ENCODE measurements around the gene ARHGAP6.

The ARHGAP6 gene, protein sequence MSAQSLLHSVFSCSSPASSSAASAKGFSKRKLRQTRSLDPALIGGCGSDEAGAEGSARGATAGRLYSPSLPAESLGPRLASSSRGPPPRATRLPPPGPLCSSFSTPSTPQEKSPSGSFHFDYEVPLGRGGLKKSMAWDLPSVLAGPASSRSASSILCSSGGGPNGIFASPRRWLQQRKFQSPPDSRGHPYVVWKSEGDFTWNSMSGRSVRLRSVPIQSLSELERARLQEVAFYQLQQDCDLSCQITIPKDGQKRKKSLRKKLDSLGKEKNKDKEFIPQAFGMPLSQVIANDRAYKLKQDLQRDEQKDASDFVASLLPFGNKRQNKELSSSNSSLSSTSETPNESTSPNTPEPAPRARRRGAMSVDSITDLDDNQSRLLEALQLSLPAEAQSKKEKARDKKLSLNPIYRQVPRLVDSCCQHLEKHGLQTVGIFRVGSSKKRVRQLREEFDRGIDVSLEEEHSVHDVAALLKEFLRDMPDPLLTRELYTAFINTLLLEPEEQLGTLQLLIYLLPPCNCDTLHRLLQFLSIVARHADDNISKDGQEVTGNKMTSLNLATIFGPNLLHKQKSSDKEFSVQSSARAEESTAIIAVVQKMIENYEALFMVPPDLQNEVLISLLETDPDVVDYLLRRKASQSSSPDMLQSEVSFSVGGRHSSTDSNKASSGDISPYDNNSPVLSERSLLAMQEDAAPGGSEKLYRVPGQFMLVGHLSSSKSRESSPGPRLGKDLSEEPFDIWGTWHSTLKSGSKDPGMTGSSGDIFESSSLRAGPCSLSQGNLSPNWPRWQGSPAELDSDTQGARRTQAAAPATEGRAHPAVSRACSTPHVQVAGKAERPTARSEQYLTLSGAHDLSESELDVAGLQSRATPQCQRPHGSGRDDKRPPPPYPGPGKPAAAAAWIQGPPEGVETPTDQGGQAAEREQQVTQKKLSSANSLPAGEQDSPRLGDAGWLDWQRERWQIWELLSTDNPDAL (N-terminal part only)

GRCh38 chrX:11665168-11666111 is at the start of gene ARHGAP6:
ARHGAP6 (minus strand) TSS chrX:11665920; CDS start chrX:11664828, 1,092 bp downstream.
- peaks cover 35% of the 10 kb centered on the region for H3K27me3 ChIP-seq (ENCODE audit: insufficient read depth, low read length)
- H2AFZ ChIP-seq (ENCODE audit: low read length, unreplicated experiment), result peak within 1 kb of the TSS; percentile 95
- H3K4me3 ChIP-seq (ENCODE audit: low read depth, low read length), result peak within 1 kb of the TSS; percentile 91

GRCh38 chrX:11704725-11705495 is 39.2 kb upstream of the ARHGAP6 start:
- H3K4me3 ChIP-seq (ENCODE audit: low read depth, low read length), result no peak overlapping the region
- H3K36me3 ChIP-seq (ENCODE audit: insufficient read depth, low read length), result no peaks in the 10 kb centered on the region
- peak overlapping the region; percentile 12 for H2AFZ ChIP-seq (ENCODE audit: low read length, unreplicated experiment)
- no peaks in the 10 kb centered on the region for H3K4me1 ChIP-seq (ENCODE audit: control insufficient read depth, insufficient read depth, low read length, unreplicated experiment)
- no peaks in the 10 kb centered on the region for H3K79me2 ChIP-seq (ENCODE audit: control insufficient read depth, insufficient read depth, low read length, unreplicated experiment)
- no peak overlapping the region for H3K27ac ChIP-seq (ENCODE audit: low read depth, low read length)
- no peaks in the 10 kb centered on the region for H3K27me3 ChIP-seq (ENCODE audit: insufficient read depth, low read length)

More at GRCh38 chrX:11665168-11666111, at the start of gene ARHGAP6:
- Histone ChIP-seq H3K27ac (ENCODE audit: low read depth, low read length) (no peak within 1 kb of the TSS), H3K4me1 (ENCODE audit: control insufficient read depth, insufficient read depth, low read length, unreplicated experiment) (peaks cover 12% of the 10 kb centered on the region), H3K79me2 (ENCODE audit: control insufficient read depth, insufficient read depth, low read length, unreplicated experiment) (no peaks in the 10 kb centered on the region), H3K36me3 (ENCODE audit: insufficient read depth, low read length) (no peaks in the 10 kb centered on the region)

GRCh38 chrX:11703855-11704254 is 38.1 kb upstream of the ARHGAP6 start:
- no peak overlapping the region for H3K4me3 ChIP-seq (ENCODE audit: low read depth, low read length)
- H3K4me1 ChIP-seq (ENCODE audit: control insufficient read depth, insufficient read depth, low read length, unreplicated experiment), result no peaks in the 10 kb centered on the region
- H3K27me3 ChIP-seq (ENCODE audit: insufficient read depth, low read length), result no peaks in the 10 kb centered on the region
- H3K27ac ChIP-seq (ENCODE audit: low read depth, low read length), result no peak overlapping the region
- H2AFZ ChIP-seq (ENCODE audit: low read length, unreplicated experiment), result no peak overlapping the region
- no peaks in the 10 kb centered on the region for H3K79me2 ChIP-seq (ENCODE audit: control insufficient read depth, insufficient read depth, low read length, unreplicated experiment)
- H3K36me3 ChIP-seq (ENCODE audit: insufficient read depth, low read length), result no peaks in the 10 kb centered on the region

GRCh38 chrX:11702965-11703631 is 37.4 kb upstream of the ARHGAP6 start:
- Histone ChIP-seq H3K4me1 (ENCODE audit: control insufficient read depth, insufficient read depth, low read length, unreplicated experiment) (no peaks in the 10 kb centered on the region), H3K4me3 (ENCODE audit: low read depth, low read length) (no peak overlapping the region), H3K27me3 (ENCODE audit: insufficient read depth, low read length) (no peaks in the 10 kb centered on the region), H3K36me3 (ENCODE audit: insufficient read depth, low read length) (no peaks in the 10 kb centered on the region), H2AFZ (ENCODE audit: low read length, unreplicated experiment) (no peak overlapping the region), H3K79me2 (ENCODE audit: control insufficient read depth, insufficient read depth, low read length, unreplicated experiment) (no peaks in the 10 kb centered on the region), H3K27ac (ENCODE audit: low read depth, low read length) (no peak overlapping the region)

DNA sequence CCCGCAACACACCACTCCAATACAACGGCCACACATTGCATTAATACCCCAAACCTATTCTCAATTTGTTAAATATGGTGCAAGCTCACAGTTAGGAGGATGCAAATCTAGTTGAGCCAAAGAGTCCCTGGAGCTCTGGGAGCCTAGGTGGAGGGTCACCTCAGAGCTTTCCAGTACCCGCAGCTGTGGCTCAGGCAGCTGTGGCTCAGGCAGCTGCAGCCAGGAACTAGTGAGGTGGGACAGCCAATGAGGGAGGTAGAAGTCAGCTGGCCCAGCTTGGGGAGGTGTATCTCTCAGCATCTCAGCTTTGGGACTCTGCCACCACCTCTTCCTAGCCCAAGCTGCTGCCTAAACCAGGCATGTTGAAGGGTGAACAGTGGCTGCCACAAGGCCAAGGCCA is 36.7 kb upstream of the ARHGAP6 start:
- no peaks in the 10 kb centered on the region for H3K27me3 ChIP-seq (ENCODE audit: insufficient read depth, low read length)
- no peak overlapping the region for H2AFZ ChIP-seq (ENCODE audit: low read length, unreplicated experiment)
- no peak overlapping the region for H3K4me3 ChIP-seq (ENCODE audit: low read depth, low read length)
- H3K79me2 ChIP-seq (ENCODE audit: control insufficient read depth, insufficient read depth, low read length, unreplicated experiment), result no peaks in the 10 kb centered on the region
- no peaks in the 10 kb centered on the region for H3K4me1 ChIP-seq (ENCODE audit: control insufficient read depth, insufficient read depth, low read length, unreplicated experiment)
- no peak overlapping the region for H3K27ac ChIP-seq (ENCODE audit: low read depth, low read length)
- no peaks in the 10 kb centered on the region for H3K36me3 ChIP-seq (ENCODE audit: insufficient read depth, low read length)

- no peaks in the 10 kb centered on the region for H3K27me3 ChIP-seq (ENCODE audit: insufficient read depth, low read length)
- H3K27ac ChIP-seq (ENCODE audit: low read depth, low read length), result no peak overlapping the region
- no peaks in the 10 kb centered on the region for H3K36me3 ChIP-seq (ENCODE audit: insufficient read depth, low read length)
- H3K79me2 ChIP-seq (ENCODE audit: control insufficient read depth, insufficient read depth, low read length, unreplicated experiment), result no peaks in the 10 kb centered on the region
- peaks cover 7% of the 10 kb centered on the region for H3K4me1 ChIP-seq (ENCODE audit: control insufficient read depth, insufficient read depth, low read length, unreplicated experiment)
- H2AFZ ChIP-seq (ENCODE audit: low read length, unreplicated experiment), result peak overlapping the region; percentile 50
- H3K4me3 ChIP-seq (ENCODE audit: low read depth, low read length), result no peak overlapping the region
Observed at GRCh38 chrX:11698702-11699101, 33.0 kb upstream of the ARHGAP6 start.

- H3K4me3 ChIP-seq (ENCODE audit: low read depth, low read length), result peak overlapping the region; percentile 38; the same call in 1 of the 2 replicates
- no peaks in the 10 kb centered on the region for H3K27me3 ChIP-seq (ENCODE audit: insufficient read depth, low read length)
- no peak overlapping the region for H2AFZ ChIP-seq (ENCODE audit: low read length, unreplicated experiment)
Observed at GRCh38 chrX:11688201-11688600, 22.5 kb upstream of the ARHGAP6 start.

DNA sequence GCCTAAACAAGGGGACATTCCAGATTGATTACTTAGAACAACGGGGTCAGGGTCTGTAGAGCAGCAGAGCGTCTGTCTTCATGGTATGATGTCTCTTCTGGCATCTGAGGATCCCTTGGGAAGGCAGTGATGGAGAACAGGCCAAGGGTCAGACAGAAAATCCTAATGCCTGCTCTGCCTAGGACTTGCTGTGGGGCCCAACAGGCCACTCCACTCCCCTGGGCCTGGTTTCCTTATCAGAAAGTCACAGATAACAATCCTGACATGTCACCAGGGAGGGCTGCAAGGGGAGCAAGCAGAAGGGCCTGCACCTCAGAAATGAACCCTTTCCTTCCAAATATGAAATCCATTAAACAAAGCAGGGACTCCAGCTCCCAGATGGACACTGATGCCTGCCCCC is 21.4 kb upstream of the ARHGAP6 start:
- no peak overlapping the region for H3K4me3 ChIP-seq (ENCODE audit: low read depth, low read length)
- H3K27me3 ChIP-seq (ENCODE audit: insufficient read depth, low read length), result no peaks in the 10 kb centered on the region
- H3K27ac ChIP-seq (ENCODE audit: low read depth, low read length), result no peak overlapping the region
- H3K36me3 ChIP-seq (ENCODE audit: insufficient read depth, low read length), result no peaks in the 10 kb centered on the region
- H2AFZ ChIP-seq (ENCODE audit: low read length, unreplicated experiment), result peak overlapping the region; percentile 23
- no peaks in the 10 kb centered on the region for H3K79me2 ChIP-seq (ENCODE audit: control insufficient read depth, insufficient read depth, low read length, unreplicated experiment)
- H3K4me1 ChIP-seq (ENCODE audit: control insufficient read depth, insufficient read depth, low read length, unreplicated experiment), result peaks cover 26% of the 10 kb centered on the region

More at GRCh38 chrX:11688201-11688600, 22.5 kb upstream of the ARHGAP6 start:
- no peaks in the 10 kb centered on the region for H3K36me3 ChIP-seq (ENCODE audit: insufficient read depth, low read length)
- peak overlapping the region; percentile 63 for H3K27ac ChIP-seq (ENCODE audit: low read depth, low read length)
- no peaks in the 10 kb centered on the region for H3K79me2 ChIP-seq (ENCODE audit: control insufficient read depth, insufficient read depth, low read length, unreplicated experiment)
- peaks cover 27% of the 10 kb centered on the region for H3K4me1 ChIP-seq (ENCODE audit: control insufficient read depth, insufficient read depth, low read length, unreplicated experiment)

DNA sequence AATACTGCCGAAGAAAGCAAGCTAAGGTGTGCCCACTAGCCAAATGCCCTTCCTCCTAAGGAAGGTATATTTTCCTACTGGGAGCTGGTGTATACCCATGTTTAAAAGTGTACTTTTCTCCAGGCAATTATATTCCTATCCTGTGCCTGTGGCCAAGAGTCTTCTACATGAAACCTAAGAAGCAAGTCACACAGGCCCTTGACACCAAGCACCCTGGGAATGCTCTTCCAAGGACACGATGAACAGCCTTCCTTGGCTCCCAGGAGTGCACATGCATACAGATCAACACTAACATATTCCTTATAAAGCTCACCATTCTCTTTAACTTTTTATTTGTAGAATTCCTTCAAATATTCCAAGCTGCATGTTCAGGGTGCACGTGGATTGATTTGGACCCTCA is 17.3 kb upstream of the ARHGAP6 start:
- Histone ChIP-seq H3K36me3 (ENCODE audit: insufficient read depth, low read length) (no peaks in the 10 kb centered on the region), H3K27ac (ENCODE audit: low read depth, low read length) (no peak overlapping the region), H2AFZ (ENCODE audit: low read length, unreplicated experiment) (no peak overlapping the region), H3K4me1 (ENCODE audit: control insufficient read depth, insufficient read depth, low read length, unreplicated experiment) (peaks cover 12% of the 10 kb centered on the region), H3K27me3 (ENCODE audit: insufficient read depth, low read length) (no peaks in the 10 kb centered on the region), H3K4me3 (ENCODE audit: low read depth, low read length) (no peak overlapping the region), H3K79me2 (ENCODE audit: control insufficient read depth, insufficient read depth, low read length, unreplicated experiment) (no peaks in the 10 kb centered on the region)
